Effector memory CD8-positive, alpha-beta T cell (primary cell): ENCODE results near the gene PEX16.

Source experiments
- ATAC-seq: fragments of 150-1000 bp; cut with Tn5 transposase; replicated peaks from 2 replicates; pipeline ENCODE4 v1.10.0; 2021; ENCODE audit warnings: mild to moderate bottlenecking, moderate library complexity
- DNase-seq, 3 experiments: peaks; one replicate each; pipeline ENCODE4 v3.0.0; 2021
- H3K27ac Mint-ChIP-seq, 2 donors: one replicate each; pipeline ENCODE4 v1.8.0; 2022; ENCODE audit warnings: mild to moderate bottlenecking in 2 of 2, mixed read lengths in 2 of 2, moderate library complexity in 2 of 2
- H3K27me3 Mint-ChIP-seq, 2 donors: one replicate each; pipeline ENCODE4 v1.8.0; 2022; ENCODE audit warnings: mixed read lengths in 2 of 2
- H3K36me3 Mint-ChIP-seq: one replicate; pipeline ENCODE4 v1.8.0; 2022; ENCODE audit warnings: mild to moderate bottlenecking, moderate library complexity, mixed read lengths; ENCODE audit not compliant: insufficient read depth
- H3K4me1 Mint-ChIP-seq, 2 donors: one replicate each; pipeline ENCODE4 v1.8.0; 2022; ENCODE audit warnings: low read depth in 2 of 2, mixed read lengths in 2 of 2
- H3K4me3 Mint-ChIP-seq, 2 donors: one replicate each; pipeline ENCODE4 v1.8.0; 2022; ENCODE audit warnings: mild to moderate bottlenecking in 2 of 2, mixed read lengths in 2 of 2, moderate library complexity in 2 of 2
- H3K9me3 Mint-ChIP-seq, 2 donors: one replicate each; pipeline ENCODE4 v1.8.0; 2022; ENCODE audit warnings: mixed read lengths in 2 of 2

The PEX16 gene

GRCh38 chr11:45895553-45896259 lies 22.0 kb downstream of the PEX16 start:
- peaks cover 3% of the 10 kb centered on the region for H3K36me3 Mint-ChIP-seq

GRCh38 chr11:45894555-45895247 lies 23.0 kb downstream of the PEX16 start:
- Mint-ChIP-seq H3K4me3 (no peak overlapping the region), H3K27ac (no peak overlapping the region), H3K9me3 (no peaks in the 10 kb centered on the region), H3K4me1 (peaks cover 0 to 7% of the 10 kb centered on the region in 2 donors), H3K36me3 (peaks cover 3% of the 10 kb centered on the region), H3K27me3 (peaks cover 15 to 78% of the 10 kb centered on the region in 2 donors)
- DNase-seq (no peak), ATAC-seq (no peak)

More at GRCh38 chr11:45895553-45896259, 22.0 kb downstream of the PEX16 start:
- Mint-ChIP-seq H3K27ac (no peak overlapping the region), H3K27me3 (peaks cover 17 to 73% of the 10 kb centered on the region in 2 donors), H3K4me1 (peaks cover 4 to 11% of the 10 kb centered on the region in 2 donors), H3K9me3 (no peaks in the 10 kb centered on the region), H3K4me3 (no peak overlapping the region)
- ATAC-seq, result no peak
- no peak for DNase-seq

- ATAC-seq, result no peak
Observed at GRCh38 chr11:45892856-45893255, 24.8 kb downstream of the PEX16 start.

GRCh38 chr11:45890886-45891550 lies 26.7 kb downstream of the PEX16 start:
- DNase-seq, result no peak
- H3K9me3 Mint-ChIP-seq, result no peaks in the 10 kb centered on the region
- no peak overlapping the region for H3K4me3 Mint-ChIP-seq
- peaks cover 3% of the 10 kb centered on the region for H3K36me3 Mint-ChIP-seq
- ATAC-seq, result no peak
- H3K27ac Mint-ChIP-seq, result no peak overlapping the region
- no peaks in the 10 kb centered on the region for H3K4me1 Mint-ChIP-seq
- peaks cover 15 to 56% of the 10 kb centered on the region in 2 donors for H3K27me3 Mint-ChIP-seq

More at GRCh38 chr11:45892856-45893255, 24.8 kb downstream of the PEX16 start:
- no peak overlapping the region for H3K27ac Mint-ChIP-seq
- no peaks in the 10 kb centered on the region for H3K9me3 Mint-ChIP-seq
- peaks cover 3% of the 10 kb centered on the region for H3K36me3 Mint-ChIP-seq
- H3K27me3 Mint-ChIP-seq, result peaks cover 15 to 65% of the 10 kb centered on the region in 2 donors
- no peak overlapping the region for H3K4me3 Mint-ChIP-seq
- DNase-seq, result no peak
- no peaks in the 10 kb centered on the region for H3K4me1 Mint-ChIP-seq

GRCh38 chr11:45889966-45890365 lies 27.7 kb downstream of the PEX16 start:
- no peak overlapping the region for H3K27ac Mint-ChIP-seq
- H3K4me1 Mint-ChIP-seq, result peaks cover 3 to 4% of the 10 kb centered on the region in 2 donors
- H3K27me3 Mint-ChIP-seq, result peaks cover 11 to 45% of the 10 kb centered on the region in 2 donors
- peaks cover 3% of the 10 kb centered on the region for H3K36me3 Mint-ChIP-seq
- H3K9me3 Mint-ChIP-seq, result no peaks in the 10 kb centered on the region
- no peak overlapping the region for H3K4me3 Mint-ChIP-seq
- DNase-seq (no peak), ATAC-seq (no peak)

- ATAC-seq (no peak), DNase-seq (no peak)
- Mint-ChIP-seq H3K4me1 (peaks cover 8% of the 10 kb centered on the region in 2 donors), H3K9me3 (no peaks in the 10 kb centered on the region), H3K36me3 (peaks cover 3% of the 10 kb centered on the region), H3K4me3 (no peak overlapping the region), H3K27me3 (peaks cover 7 to 41% of the 10 kb centered on the region in 2 donors), H3K27ac (no peak overlapping the region)
Observed at GRCh38 chr11:45889555-45889954, 28.1 kb downstream of the PEX16 start.

GRCh38 chr11:45887587-45887986 lies 30.1 kb downstream of the PEX16 start:
- peaks cover 9% of the 10 kb centered on the region for H3K36me3 Mint-ChIP-seq
- peaks cover 0 to 23% of the 10 kb centered on the region in 2 donors for H3K27me3 Mint-ChIP-seq
- no peak for DNase-seq
- no peaks in the 10 kb centered on the region for H3K9me3 Mint-ChIP-seq
- H3K4me1 Mint-ChIP-seq, result peaks cover 11 to 14% of the 10 kb centered on the region in 2 donors
- no peak for ATAC-seq
- no peak overlapping the region for H3K4me3 Mint-ChIP-seq
- no peak overlapping the region for H3K27ac Mint-ChIP-seq

GRCh38 chr11:45886816-45887520 lies 30.7 kb downstream of the PEX16 start:
- no peaks in the 10 kb centered on the region for H3K9me3 Mint-ChIP-seq
- ATAC-seq (no peak), DNase-seq (no peak)
- no peak overlapping the region for H3K27ac Mint-ChIP-seq
- H3K27me3 Mint-ChIP-seq, result peaks cover 0 to 17% of the 10 kb centered on the region in 2 donors
- peaks cover 11 to 14% of the 10 kb centered on the region in 2 donors for H3K4me1 Mint-ChIP-seq
- H3K36me3 Mint-ChIP-seq, result peaks cover 13% of the 10 kb centered on the region
- H3K4me3 Mint-ChIP-seq, result peak overlapping the region in 1 of 2 donors; percentile 74

GRCh38 chr11:45885921-45886721 lies 31.6 kb downstream of the PEX16 start:
- Mint-ChIP-seq H3K4me3 (peak overlapping the region in 1 of 2 donors; percentile 74), H3K9me3 (no peaks in the 10 kb centered on the region), H3K4me1 (peaks cover 11 to 14% of the 10 kb centered on the region in 2 donors), H3K36me3 (peaks cover 19% of the 10 kb centered on the region), H3K27me3 (peaks cover 0 to 9% of the 10 kb centered on the region in 2 donors), H3K27ac (no peak overlapping the region)
- ATAC-seq (no peak), DNase-seq (no peak)

GRCh38 chr11:45885274-45885920 lies 32.3 kb downstream of the PEX16 start, which contains the start of gene MAPK8IP1:
Gene MAPK8IP1, plus strand, starts transcription at chr11:45885651. Its CDS starts 170 bp downstream, at chr11:45885821.
- peaks cover 19% of the 10 kb centered on the region for H3K36me3 Mint-ChIP-seq
- no peaks in the 10 kb centered on the region for H3K9me3 Mint-ChIP-seq
- H3K27ac Mint-ChIP-seq, result peak within 1 kb of the TSS; percentile 51 to 80
- peaks cover 11 to 14% of the 10 kb centered on the region in 2 donors for H3K4me1 Mint-ChIP-seq
- peak within 1 kb of the TSS; percentile 74 to 77 for H3K4me3 Mint-ChIP-seq
- peaks cover 0 to 2% of the 10 kb centered on the region in 2 donors for H3K27me3 Mint-ChIP-seq
- ATAC-seq (peak; percentile 80), DNase-seq (peak; percentile 41 to 50 (median 43))

GRCh38 chr11:45884596-45885185 lies 33.0 kb downstream of the PEX16 start:
- Mint-ChIP-seq H3K4me3 (peak overlapping the region; percentile 74 to 77), H3K36me3 (peaks cover 19% of the 10 kb centered on the region), H3K27me3 (no peaks in the 10 kb centered on the region), H3K4me1 (peaks cover 11 to 14% of the 10 kb centered on the region in 2 donors), H3K9me3 (no peaks in the 10 kb centered on the region), H3K27ac (peak overlapping the region; percentile 51 to 80)
- no peak for ATAC-seq
- no peak for DNase-seq
